Loucy (cell line): ENCODE measurements around the gene PBX4.
"Not testable (repeated sequence)": the region's sequence is repeated elsewhere in the genome, so short reads cannot be mapped to it uniquely, and the experiment has no call there.

Source experiments
- H2AFZ ChIP-seq: fragments of 200-600 bp; sonication (generic); 2 replicates; pipeline ENCODE4 v1.6.0; 2016; ENCODE audit warnings: antibody characterized with exemption, mild to moderate bottlenecking, low read length, moderate library complexity
- H3F3A ChIP-seq: fragments of 200-600 bp; 2 replicates; pipeline ENCODE4 v1.6.0; 2016; ENCODE audit warnings: antibody characterized with exemption, low read depth, mild to moderate bottlenecking
- H3K27me3 ChIP-seq: fragments of 200-600 bp; sonication (generic); 2 replicates; pipeline ENCODE4 v1.6.1; 2014; ENCODE audit warnings: low read length, mild to moderate bottlenecking; ENCODE audit not compliant: insufficient read depth, poor library complexity, severe bottlenecking
- H3K36me3 ChIP-seq: fragments of 200-600 bp; sonication (generic); 2 replicates; pipeline ENCODE4 v1.6.1; 2016; ENCODE audit warnings: low read length; ENCODE audit not compliant: insufficient read depth
- H3K4me1 ChIP-seq: fragments of 200-600 bp; sonication (generic); 2 replicates; pipeline ENCODE4 v1.5.1; 2014; ENCODE audit warnings: low read length, mild to moderate bottlenecking; ENCODE audit not compliant: insufficient read depth, poor library complexity, severe bottlenecking
- H3K4me2 ChIP-seq: fragments of 200-600 bp; sonication (generic); 2 replicates; pipeline ENCODE4 v1.6.0; 2014; ENCODE audit warnings: antibody characterized with exemption, low read length, low read depth, mild to moderate bottlenecking; ENCODE audit not compliant: poor library complexity, severe bottlenecking
- H3K4me3 ChIP-seq: fragments of 200-600 bp; sonication (generic); 2 replicates; pipeline ENCODE4 v1.5.1; 2014; ENCODE audit warnings: low read length, mild to moderate bottlenecking, mixed read lengths; ENCODE audit not compliant: poor library complexity, severe bottlenecking
- H3K79me2 ChIP-seq: fragments of 200-600 bp; sonication (generic); 2 replicates; pipeline ENCODE4 v1.6.1; 2014; ENCODE audit warnings: low read length; ENCODE audit not compliant: insufficient read depth
- H3K9ac ChIP-seq: fragments of 200-600 bp; sonication (generic); 2 replicates; pipeline ENCODE4 v1.6.0; 2014; ENCODE audit warnings: mild to moderate bottlenecking, low read depth, low read length, moderate library complexity; ENCODE audit not compliant: poor library complexity, severe bottlenecking
- H3K9me2 ChIP-seq: fragments of 200-600 bp; sonication (generic); replicated peaks from 2 replicates; pipeline ENCODE4 v1.6.1; 2016; ENCODE audit warnings: low read depth, low read length, mixed read lengths
- H3K9me3 ChIP-seq: fragments of 200-600 bp; sonication (generic); 2 replicates; pipeline ENCODE4 v1.6.1; 2014; ENCODE audit warnings: mild to moderate bottlenecking, antibody characterized with exemption, low read length, low read depth; ENCODE audit not compliant: insufficient read depth
- H4K20me1 ChIP-seq: fragments of 200-600 bp; sonication (generic); 2 replicates; pipeline ENCODE4 v1.6.0; 2014; ENCODE audit warnings: antibody characterized with exemption, low read length, mild to moderate bottlenecking; ENCODE audit not compliant: insufficient read depth, poor library complexity, severe bottlenecking
- EZH2phosphoT487 ChIP-seq: fragments of 200-600 bp; IDR thresholded peaks from 2 replicates; pipeline ENCODE4 v1.6.1; 2018; ENCODE audit warnings: antibody characterized with exemption, mild to moderate bottlenecking, moderate library complexity, borderline replicate concordance
- TF ChIP-seq, protein P1 (sequence below): fragments of 200-600 bp; sonication (generic); conservative IDR thresholded peaks from 2 replicates; pipeline ENCODE4 v1.5.1; 2014; ENCODE audit warnings: mild to moderate bottlenecking, antibody characterized with exemption, low read length

PBX4 gene, protein sequence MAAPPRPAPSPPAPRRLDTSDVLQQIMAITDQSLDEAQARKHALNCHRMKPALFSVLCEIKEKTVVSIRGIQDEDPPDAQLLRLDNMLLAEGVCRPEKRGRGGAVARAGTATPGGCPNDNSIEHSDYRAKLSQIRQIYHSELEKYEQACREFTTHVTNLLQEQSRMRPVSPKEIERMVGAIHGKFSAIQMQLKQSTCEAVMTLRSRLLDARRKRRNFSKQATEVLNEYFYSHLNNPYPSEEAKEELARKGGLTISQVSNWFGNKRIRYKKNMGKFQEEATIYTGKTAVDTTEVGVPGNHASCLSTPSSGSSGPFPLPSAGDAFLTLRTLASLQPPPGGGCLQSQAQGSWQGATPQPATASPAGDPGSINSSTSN

DNA sequence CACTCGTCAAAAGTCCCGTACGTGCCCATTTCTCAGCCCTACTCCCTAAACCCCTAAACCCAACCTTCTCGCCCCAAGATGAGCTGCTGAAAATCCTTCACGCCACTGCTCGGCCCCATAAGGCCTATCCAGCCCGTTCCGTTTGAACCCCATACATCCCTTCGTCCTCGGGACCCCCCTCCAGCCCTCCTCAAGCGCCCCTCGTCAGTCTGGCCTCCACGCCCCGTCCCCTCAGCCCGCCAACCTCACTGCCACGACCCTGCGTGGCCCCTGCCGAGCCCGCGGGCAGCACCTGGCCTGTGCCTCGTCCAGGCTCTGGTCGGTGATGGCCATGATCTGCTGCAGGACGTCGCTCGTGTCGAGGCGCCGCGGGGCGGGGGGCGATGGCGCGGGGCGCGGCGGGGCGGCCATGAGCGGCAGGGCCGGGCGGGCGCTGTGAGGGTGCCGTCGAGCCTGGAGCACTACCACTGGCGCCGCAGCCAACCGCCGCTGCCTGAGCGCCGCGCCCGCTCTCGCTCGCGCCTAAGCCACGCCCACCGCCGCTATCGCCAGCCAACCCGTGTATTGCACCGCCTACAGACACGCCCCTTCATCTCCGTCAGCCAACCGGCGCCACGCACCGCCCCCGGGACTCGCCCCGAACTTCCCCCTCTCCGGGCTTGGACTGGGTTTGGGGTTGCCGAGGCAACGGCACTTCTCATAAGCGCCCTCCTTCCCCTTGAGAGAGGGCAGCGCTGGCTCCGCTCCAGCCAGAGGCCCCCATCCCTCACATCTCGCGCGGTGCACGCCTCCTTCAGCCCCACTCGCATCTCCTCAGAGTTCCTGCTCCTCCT, at the start of gene PBX4:
Gene PBX4 (minus strand): TSS at position 469 of the 833 bp plus-strand sequence. CDS start 58 bp downstream, at position 411.
- TF ChIP-seq EZH2phosphoT487, result no peak
- TF ChIP-seq, protein P1, sequence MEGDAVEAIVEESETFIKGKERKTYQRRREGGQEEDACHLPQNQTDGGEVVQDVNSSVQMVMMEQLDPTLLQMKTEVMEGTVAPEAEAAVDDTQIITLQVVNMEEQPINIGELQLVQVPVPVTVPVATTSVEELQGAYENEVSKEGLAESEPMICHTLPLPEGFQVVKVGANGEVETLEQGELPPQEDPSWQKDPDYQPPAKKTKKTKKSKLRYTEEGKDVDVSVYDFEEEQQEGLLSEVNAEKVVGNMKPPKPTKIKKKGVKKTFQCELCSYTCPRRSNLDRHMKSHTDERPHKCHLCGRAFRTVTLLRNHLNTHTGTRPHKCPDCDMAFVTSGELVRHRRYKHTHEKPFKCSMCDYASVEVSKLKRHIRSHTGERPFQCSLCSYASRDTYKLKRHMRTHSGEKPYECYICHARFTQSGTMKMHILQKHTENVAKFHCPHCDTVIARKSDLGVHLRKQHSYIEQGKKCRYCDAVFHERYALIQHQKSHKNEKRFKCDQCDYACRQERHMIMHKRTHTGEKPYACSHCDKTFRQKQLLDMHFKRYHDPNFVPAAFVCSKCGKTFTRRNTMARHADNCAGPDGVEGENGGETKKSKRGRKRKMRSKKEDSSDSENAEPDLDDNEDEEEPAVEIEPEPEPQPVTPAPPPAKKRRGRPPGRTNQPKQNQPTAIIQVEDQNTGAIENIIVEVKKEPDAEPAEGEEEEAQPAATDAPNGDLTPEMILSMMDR, result no peak
- peak within 1 kb of the TSS; percentile 74 for H2AFZ ChIP-seq
- peak within 1 kb of the TSS; percentile 50 for H3K9ac ChIP-seq

DNA sequence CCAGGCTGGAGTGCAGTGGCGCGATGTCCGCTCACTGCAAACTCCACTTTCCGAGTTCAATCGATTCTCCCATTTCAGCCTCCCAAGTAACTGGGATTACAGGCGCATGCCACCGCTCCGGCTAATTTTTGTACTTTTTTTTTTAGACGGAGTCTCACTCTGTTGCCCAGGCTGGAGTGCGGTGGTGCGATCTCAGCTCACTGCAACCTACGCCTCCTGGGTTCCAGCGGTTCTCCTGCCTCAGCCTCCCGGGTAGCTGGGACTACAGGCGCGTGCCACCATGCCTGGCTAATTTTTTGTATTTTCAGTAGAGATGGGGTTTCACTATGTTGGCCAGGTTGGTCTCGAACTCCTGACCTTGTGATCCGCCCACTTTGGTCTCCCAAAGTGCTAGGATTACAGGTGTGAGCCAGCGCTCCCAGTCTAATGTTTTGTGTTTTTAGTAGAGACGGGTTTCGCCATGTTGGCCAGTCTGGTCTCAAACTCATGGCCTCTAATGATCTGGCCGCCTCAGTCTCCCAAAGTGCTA, 47.0 kb upstream of the PBX4 start:
- Histone ChIP-seq H3K4me1 (peaks cover 27% of the 10 kb centered on the region), H3K79me2 (peaks cover 45% of the 10 kb centered on the region), H4K20me1 (peaks cover 30% of the 10 kb centered on the region)
- not testable (repeated sequence) for H3F3A ChIP-seq, H3K36me3 ChIP-seq, H3K9me2 ChIP-seq, H3K9me3 ChIP-seq, H3K4me2 ChIP-seq, H3K27me3 ChIP-seq, H3K9ac ChIP-seq, H2AFZ ChIP-seq, H3K4me3 ChIP-seq

More for the DNA sequence above, at the start of gene PBX4:
- H3F3A ChIP-seq, result no peaks in the 10 kb centered on the region
- H3K4me1 ChIP-seq, result no peaks in the 10 kb centered on the region
- H3K9me3 ChIP-seq, result no peaks in the 10 kb centered on the region
- no peaks in the 10 kb centered on the region for H3K36me3 ChIP-seq
- H3K79me2 ChIP-seq, result no peaks in the 10 kb centered on the region
- no peaks in the 10 kb centered on the region for H3K27me3 ChIP-seq
- peak within 1 kb of the TSS; percentile 76 for H3K4me2 ChIP-seq
- peak within 1 kb of the TSS; percentile 69 for H3K4me3 ChIP-seq
- no peaks in the 10 kb centered on the region for H4K20me1 ChIP-seq
- H3K9me2 ChIP-seq, result no peaks in the 10 kb centered on the region

GRCh38 chr19:19663256-19664120, 45.0 kb upstream of the PBX4 start, which contains the start of gene ATP13A1:
Gene ATP13A1, minus strand, starts transcription at chr19:19663676. Its CDS starts 10 bp downstream, at chr19:19663666.
- peak within 1 kb of the TSS; percentile 85 for H2AFZ ChIP-seq
- 0 out of 2 replicates have a peak, but pooled peaks cover 3% of the 10 kb centered on the region for H3F3A ChIP-seq
- H3K36me3 ChIP-seq, result peaks cover 12% of the 10 kb centered on the region; the same call in 1 of the 2 replicates
- H3K9ac ChIP-seq, result peak within 1 kb of the TSS; percentile 91
- H3K4me3 ChIP-seq, result peak within 1 kb of the TSS; percentile 100
- no peaks in the 10 kb centered on the region for H3K9me2 ChIP-seq
- no peak for TF ChIP-seq EZH2phosphoT487
- TF ChIP-seq, protein P1, result no peak; the same call in 1 of the 2 replicates
- peak within 1 kb of the TSS; percentile 99 for H3K4me2 ChIP-seq
- peaks cover 21% of the 10 kb centered on the region for H3K4me1 ChIP-seq
- peaks cover 35% of the 10 kb centered on the region for H3K79me2 ChIP-seq
- no peaks in the 10 kb centered on the region for H3K27me3 ChIP-seq
- H4K20me1 ChIP-seq, result peaks cover 23% of the 10 kb centered on the region
- H3K9me3 ChIP-seq, result no peaks in the 10 kb centered on the region
